Measurements from ENCODE around the gene MADD. TPM values are rescaled to one million over a fixed set of nuclear protein-coding genes. Genes with fewer than 3 reads are reported as not detected.
A peak's percentile ranks its signal among the peaks of the same experiment; 100 is the strongest.

MADD gene
- total RNA-seq, 2 experiments from 2014 or later = 55.7 to 61.2 TPM

DNA sequence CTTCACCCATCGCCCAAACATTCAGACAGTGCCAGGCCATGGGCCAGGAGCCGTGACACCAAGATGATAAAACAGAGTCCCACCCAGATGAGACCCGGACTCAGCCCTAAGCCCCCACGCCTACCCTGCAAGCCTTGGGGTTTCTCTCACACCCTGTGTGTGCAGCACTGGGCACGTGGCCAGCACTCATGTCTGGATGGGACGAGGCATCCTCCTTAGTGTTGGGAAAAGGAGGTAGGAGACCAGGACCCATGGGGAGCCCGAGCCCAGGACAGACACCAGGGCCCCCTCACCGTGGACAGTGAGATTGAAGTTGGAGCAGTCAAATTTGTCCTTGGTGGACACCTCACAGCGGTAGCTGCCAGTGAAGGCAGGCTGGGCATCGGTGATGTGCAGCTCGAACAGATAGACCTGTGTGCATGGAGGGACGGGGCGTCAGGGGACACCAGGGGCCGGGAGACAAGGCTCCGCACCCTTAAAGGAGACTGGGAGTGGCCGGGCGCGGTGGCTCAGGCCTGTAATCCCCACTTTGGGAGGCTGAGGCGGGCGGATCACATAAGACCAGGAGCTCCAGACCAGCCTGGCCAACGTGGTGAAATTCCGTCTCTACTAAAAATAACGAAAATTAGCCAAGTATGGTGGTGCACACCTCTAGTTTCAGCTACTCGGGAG is 78.3 kb downstream of the MADD start:
- H3K9me3 Mint-ChIP-seq = no peaks in the 10 kb centered on the region
- no peak for ATAC-seq
- ChIA-PET POLR2A (no interaction called here), CTCF (interaction anchor here (1.0 kb wide), 1 partner anchor 43 kb away, joined by 3 read pairs; no protein-coding TSS in a partner anchor)
- no peak overlapping the region for H3K27ac Mint-ChIP-seq
- no peaks in the 10 kb centered on the region for H3K4me1 Mint-ChIP-seq (ENCODE audit: low read depth)
- DNase-seq = no peak
- H3K36me3 Mint-ChIP-seq (ENCODE audit: low read depth) = no peaks in the 10 kb centered on the region
- H3K4me3 Mint-ChIP-seq = no peak overlapping the region
- intact Hi-C loops (cut with micrococcal nuclease) = no loop called here
- no peaks in the 10 kb centered on the region for H3K27me3 Mint-ChIP-seq
- TF ChIP-seq, protein P1, sequence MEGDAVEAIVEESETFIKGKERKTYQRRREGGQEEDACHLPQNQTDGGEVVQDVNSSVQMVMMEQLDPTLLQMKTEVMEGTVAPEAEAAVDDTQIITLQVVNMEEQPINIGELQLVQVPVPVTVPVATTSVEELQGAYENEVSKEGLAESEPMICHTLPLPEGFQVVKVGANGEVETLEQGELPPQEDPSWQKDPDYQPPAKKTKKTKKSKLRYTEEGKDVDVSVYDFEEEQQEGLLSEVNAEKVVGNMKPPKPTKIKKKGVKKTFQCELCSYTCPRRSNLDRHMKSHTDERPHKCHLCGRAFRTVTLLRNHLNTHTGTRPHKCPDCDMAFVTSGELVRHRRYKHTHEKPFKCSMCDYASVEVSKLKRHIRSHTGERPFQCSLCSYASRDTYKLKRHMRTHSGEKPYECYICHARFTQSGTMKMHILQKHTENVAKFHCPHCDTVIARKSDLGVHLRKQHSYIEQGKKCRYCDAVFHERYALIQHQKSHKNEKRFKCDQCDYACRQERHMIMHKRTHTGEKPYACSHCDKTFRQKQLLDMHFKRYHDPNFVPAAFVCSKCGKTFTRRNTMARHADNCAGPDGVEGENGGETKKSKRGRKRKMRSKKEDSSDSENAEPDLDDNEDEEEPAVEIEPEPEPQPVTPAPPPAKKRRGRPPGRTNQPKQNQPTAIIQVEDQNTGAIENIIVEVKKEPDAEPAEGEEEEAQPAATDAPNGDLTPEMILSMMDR (IDR thresholded peaks at IDR 0.05) = no peak

- CTCF ChIA-PET = interaction anchor here (1.0 kb wide), 1 partner anchor 25 kb away, joined by 3 read pairs; no protein-coding TSS in a partner anchor
- Mint-ChIP-seq H3K4me3 (no peak overlapping the region), H3K27me3 (no peaks in the 10 kb centered on the region), H3K9me3 (no peaks in the 10 kb centered on the region), H3K36me3 (ENCODE audit: low read depth) (no peaks in the 10 kb centered on the region), H3K27ac (no peak overlapping the region), H3K4me1 (ENCODE audit: low read depth) (no peaks in the 10 kb centered on the region)
- TF ChIP-seq, protein P1 (IDR thresholded peaks at IDR 0.05) = no peak
- intact Hi-C loops (cut with micrococcal nuclease) = no loop called here
- ATAC-seq (peak; percentile 61), DNase-seq (peak; percentile 48)
- POLR2A ChIA-PET = no interaction called here
Observed at GRCh38 chr11:47348859-47349258, 78.9 kb downstream of the MADD start.

- ChIA-PET POLR2A (no interaction called here), CTCF (interaction anchor here (1.0 to 1.2 kb wide), 2 partner anchors 24 to 25 kb away, joined by 3 to 6 read pairs; no protein-coding TSS in a partner anchor)
- no peak for DNase-seq
- Mint-ChIP-seq H3K4me3 (no peak overlapping the region), H3K36me3 (ENCODE audit: low read depth) (no peaks in the 10 kb centered on the region), H3K27ac (no peak overlapping the region), H3K27me3 (no peaks in the 10 kb centered on the region), H3K9me3 (no peaks in the 10 kb centered on the region), H3K4me1 (ENCODE audit: low read depth) (no peaks in the 10 kb centered on the region)
- intact Hi-C loops (cut with micrococcal nuclease) = no loop called here
- ATAC-seq = no peak
- TF ChIP-seq, protein P1 (IDR thresholded peaks at IDR 0.05) = no peak
Observed at GRCh38 chr11:47349521-47350095, 79.7 kb downstream of the MADD start.

DNA sequence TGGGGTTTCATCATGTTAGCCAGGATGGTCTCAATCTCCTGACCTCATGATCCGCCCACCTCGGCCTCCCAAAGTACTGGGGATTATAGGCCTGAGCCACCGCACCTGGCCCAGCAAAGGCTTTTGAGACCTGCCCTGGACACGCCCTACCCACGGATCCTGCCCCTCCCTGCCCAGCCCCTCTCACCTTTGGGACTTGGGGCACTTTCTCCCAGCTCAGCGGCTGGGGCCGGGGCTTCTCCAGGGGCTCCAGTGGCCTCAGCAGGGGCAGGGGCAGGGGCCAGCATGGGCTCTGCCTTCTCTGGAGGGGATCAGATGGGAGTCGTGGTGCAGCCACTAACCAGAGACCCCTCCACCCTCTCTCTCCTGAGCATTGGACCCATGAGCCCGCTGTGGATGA is 80.4 kb downstream of the MADD start:
- POLR2A ChIA-PET = no interaction called here
- Mint-ChIP-seq H3K27me3 (no peaks in the 10 kb centered on the region), H3K27ac (no peak overlapping the region), H3K4me1 (ENCODE audit: low read depth) (no peaks in the 10 kb centered on the region), H3K9me3 (no peaks in the 10 kb centered on the region), H3K4me3 (no peak overlapping the region), H3K36me3 (ENCODE audit: low read depth) (no peaks in the 10 kb centered on the region)
- no peak for DNase-seq
- TF ChIP-seq, protein P1 (IDR thresholded peaks at IDR 0.05) = no peak
- CTCF ChIA-PET = interaction anchor here (1.2 kb wide), 1 partner anchor 24 kb away, joined by 6 read pairs; no protein-coding TSS in a partner anchor
- intact Hi-C loops (cut with micrococcal nuclease) = no loop called here
- ATAC-seq = no peak

All from activated CD8-positive, alpha-beta T cell treated with anti-CD3 and anti-CD28 coated beads for 36 hours (primary cell).